HFFc6 (cell line): ENCODE results near the gene RHAG. TPM values are rescaled to one million over a fixed set of nuclear protein-coding genes. Genes with fewer than 3 reads are reported as not detected.
"Not testable (repeated sequence)": the region's sequence is repeated elsewhere in the genome, so short reads cannot be mapped to it uniquely, and the experiment has no call there.

ENCODE experiments used
- DNase-seq: peaks from one replicate; pipeline ENCODE4 v3.0.0-alpha.2; 2018
- H3K27ac Mint-ChIP-seq: 2 replicates; pipeline ENCODE4 v1.8.0; 2020; ENCODE audit warnings: mild to moderate bottlenecking, mixed read lengths
- H3K27me3 Mint-ChIP-seq: 2 replicates; pipeline ENCODE4 v1.8.0; 2021; ENCODE audit warnings: mild to moderate bottlenecking, moderate library complexity, mixed read lengths; ENCODE audit not compliant: insufficient read depth
- H3K36me3 Mint-ChIP-seq: 2 replicates; pipeline ENCODE4 v1.8.0; 2021; ENCODE audit warnings: low read depth, mixed read lengths
- H3K4me1 Mint-ChIP-seq: 2 replicates; pipeline ENCODE4 v1.8.0; 2020; ENCODE audit warnings: low read depth, mixed read lengths
- H3K4me3 Mint-ChIP-seq: 2 replicates; pipeline ENCODE4 v1.8.0; 2020; ENCODE audit warnings: mild to moderate bottlenecking, moderate library complexity, mixed read lengths
- H3K9me3 Mint-ChIP-seq: 2 replicates; pipeline ENCODE4 v1.8.0; 2020; ENCODE audit warnings: mild to moderate bottlenecking, mixed read lengths
- CTCF ChIP-seq: fragments of 200-600 bp; sonication (generic); IDR thresholded peaks from 2 replicates; pipeline ENCODE4 v1.5.0; 2021; ENCODE audit warnings: antibody characterized with exemption, mild to moderate bottlenecking
- total RNA-seq, 6 experiments: library from RNA; stranded (reverse); fragmentation: NEBNext Ultra II Directional; extraction: Animal tissue kit (Norgen Biotek cat#: 25700); gene quantifications; 2 replicates in 1 of 6; 3 replicates in 5 of 6; pipeline ENCODE4 v1.2.3, GENCODE V29; 2021

RHAG gene
- total RNA-seq, 6 experiments from 2014 or later, result not detected

DNA sequence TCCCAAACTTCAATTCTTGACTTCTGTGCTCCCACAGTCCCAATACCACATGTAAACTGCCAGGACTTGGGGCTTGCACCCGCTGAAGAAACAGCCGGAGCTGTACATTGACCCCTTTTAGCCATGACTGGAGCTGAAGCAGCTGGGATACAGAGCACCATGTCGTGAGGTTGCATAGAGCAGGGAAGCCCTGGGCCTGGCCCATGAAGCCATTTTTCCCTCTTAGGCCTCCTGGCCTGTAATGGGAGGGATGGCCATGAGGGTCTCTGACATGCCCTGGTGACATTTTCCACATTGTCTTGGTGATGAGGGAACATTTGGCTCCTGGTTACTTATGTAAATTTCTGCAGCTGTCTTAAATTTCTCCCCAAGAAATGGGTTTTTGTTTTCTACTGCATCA is 9.8 kb downstream of the RHAG start:
- no peak overlapping the region for H3K4me3 Mint-ChIP-seq
- no peak for DNase-seq
- H3K36me3 Mint-ChIP-seq, result no peaks in the 10 kb centered on the region
- H3K27me3 Mint-ChIP-seq, result peaks cover 2% of the 10 kb centered on the region; the same call in 1 of the 2 replicates
- H3K9me3 Mint-ChIP-seq, result no peaks in the 10 kb centered on the region; the same call in 1 of the 2 replicates
- no peaks in the 10 kb centered on the region for H3K4me1 Mint-ChIP-seq
- no peak for TF ChIP-seq CTCF
- H3K27ac Mint-ChIP-seq, result no peak overlapping the region

- Mint-ChIP-seq H3K27me3 (peaks cover 7% of the 10 kb centered on the region), H3K27ac (no peak overlapping the region), H3K4me1 (no peaks in the 10 kb centered on the region), H3K4me3 (no peak overlapping the region), H3K36me3 (no peaks in the 10 kb centered on the region), H3K9me3 (no peaks in the 10 kb centered on the region)
- TF ChIP-seq CTCF, result no peak
- no peak for DNase-seq
Measured at GRCh38 chr6:49618257-49618656, 18.4 kb downstream of the RHAG start.

GRCh38 chr6:49614144-49614543 is 22.5 kb downstream of the RHAG start:
- not testable (repeated sequence) for H3K36me3 Mint-ChIP-seq, DNase-seq, H3K9me3 Mint-ChIP-seq, H3K4me3 Mint-ChIP-seq, H3K4me1 Mint-ChIP-seq, H3K27ac Mint-ChIP-seq
- H3K27me3 Mint-ChIP-seq, result peaks cover 10% of the 10 kb centered on the region

GRCh38 chr6:49609285-49609684 is 27.4 kb downstream of the RHAG start:
- H3K36me3 Mint-ChIP-seq, result no peaks in the 10 kb centered on the region
- H3K4me1 Mint-ChIP-seq, result no peaks in the 10 kb centered on the region
- TF ChIP-seq CTCF, result no peak
- H3K27me3 Mint-ChIP-seq, result peaks cover 6% of the 10 kb centered on the region; the same call in 1 of the 2 replicates
- H3K27ac Mint-ChIP-seq, result no peak overlapping the region
- no peak for DNase-seq
- H3K9me3 Mint-ChIP-seq, result no peaks in the 10 kb centered on the region
- no peak overlapping the region for H3K4me3 Mint-ChIP-seq

- H3K4me3 Mint-ChIP-seq, H3K9me3 Mint-ChIP-seq, DNase-seq, H3K36me3 Mint-ChIP-seq, H3K4me1 Mint-ChIP-seq, H3K27me3 Mint-ChIP-seq, H3K27ac Mint-ChIP-seq: not testable (repeated sequence)
Measured at GRCh38 chr6:49608275-49608674, 28.4 kb downstream of the RHAG start.

DNA sequence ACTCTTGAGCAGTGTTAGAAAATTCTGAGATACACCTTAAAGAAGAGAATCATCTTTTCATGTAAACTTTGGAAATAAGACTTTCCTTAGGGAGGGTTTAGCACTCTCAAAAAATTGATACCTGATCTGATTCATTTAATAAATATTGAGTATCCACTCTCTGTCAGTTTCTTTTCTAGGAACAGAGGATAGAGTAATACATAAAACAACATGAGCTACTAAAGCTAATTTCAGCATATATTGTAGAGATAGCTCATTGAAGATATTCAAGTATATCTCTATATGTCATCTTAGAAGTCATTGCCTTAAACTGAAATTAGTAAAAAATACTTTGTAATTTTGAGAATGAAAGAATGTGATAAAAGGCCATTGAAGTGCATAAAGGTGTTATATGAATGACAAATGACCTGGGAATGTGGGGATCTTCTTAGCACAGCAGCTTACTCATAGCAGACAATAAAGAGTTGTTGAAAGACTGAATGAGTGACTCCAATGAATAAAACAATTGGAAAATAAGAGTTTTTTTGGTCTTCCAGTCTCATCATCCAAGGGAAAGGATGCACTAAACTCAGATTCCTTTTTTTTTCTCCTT is 29.2 kb downstream of the RHAG start:
- Mint-ChIP-seq H3K9me3 (no peaks in the 10 kb centered on the region), H3K27me3 (peaks cover 6% of the 10 kb centered on the region; the same call in 1 of the 2 replicates), H3K36me3 (no peaks in the 10 kb centered on the region), H3K27ac (no peak overlapping the region), H3K4me1 (no peaks in the 10 kb centered on the region), H3K4me3 (no peak overlapping the region)
- no peak; the same call in none of the 2 replicates for TF ChIP-seq CTCF
- DNase-seq, result no peak
